Gastroesophageal sphincter (tissue), 4 donors: ENCODE measurements around the gene HCFC1. TPM values are rescaled to one million over a fixed set of nuclear protein-coding genes. Genes with fewer than 3 reads are reported as not detected.

Experiments
- ATAC-seq: fragments of 150-250 bp; one replicate; pipeline ENCODE4 v1.9.1; 2016; ENCODE audit warnings: mild to moderate bottlenecking, moderate library complexity
- H3K27ac ChIP-seq, 4 donors: fragments of 200-600 bp; sonication (generic) in 3 of 4; 1 replicate in 3 of 4; 2 replicates in 1 of 4; pipeline ENCODE4 v1.5.1; 2016 to 2019
- H3K27me3 ChIP-seq: fragments of 200-600 bp; sonication (generic); one replicate; pipeline ENCODE4 v1.5.1; 2019
- H3K36me3 ChIP-seq, 2 donors: fragments of 200-600 bp; sonication (generic); one replicate each; pipeline ENCODE4 v1.5.1; 2019; ENCODE audit warnings: control low read depth in 1 of 2
- H3K4me1 ChIP-seq, 3 donors: fragments of 200-600 bp; sonication (generic); 1 replicate in 2 of 3; 2 replicates in 1 of 3; pipeline ENCODE4 v1.5.1; 2016 to 2019; ENCODE audit warnings: control low read depth in 2 of 3
- H3K4me3 ChIP-seq, 2 donors: fragments of 200-600 bp; sonication (generic); one replicate each; pipeline ENCODE4 v1.5.1; 2019; ENCODE audit warnings: mild to moderate bottlenecking in 1 of 2, moderate library complexity in 1 of 2
- H3K9me3 ChIP-seq, 3 donors: fragments of 200-600 bp; sonication (generic); one replicate each; pipeline ENCODE4 v1.5.1; 2017 to 2019; ENCODE audit warnings: control low read depth in 2 of 3
- CTCF ChIP-seq, 4 experiments: fragments of 200-600 bp in 2 of 4; fragments of 450-650 bp in 2 of 4; sonication (generic) in 1 of 4; IDR thresholded peaks; one replicate each; pipeline ENCODE4 v1.5.1; 2017 to 2019; ENCODE audit warnings: antibody characterized with exemption in 4 of 4, mild to moderate bottlenecking in 2 of 4, moderate library complexity in 2 of 4
- EP300 ChIP-seq: sonication (generic); formaldehyde crosslinking; IDR thresholded peaks from one replicate; pipeline ENCODE4 v1.6.1; 2017; ENCODE audit warnings: antibody characterized with exemption, mild to moderate bottlenecking
- POLR2A ChIP-seq, 2 donors: fragments of 450-650 bp; IDR thresholded peaks; one replicate each; pipeline ENCODE4 v1.6.1; 2017; ENCODE audit warnings: antibody characterized with exemption in 2 of 2, mild to moderate bottlenecking in 2 of 2, moderate library complexity in 1 of 2
- POLR2AphosphoS5 ChIP-seq: sonication (generic); formaldehyde crosslinking; IDR thresholded peaks from one replicate; pipeline ENCODE4 v1.6.1; 2017; ENCODE audit warnings: antibody characterized with exemption
- WGBS, 2 donors: methylation state at CpG; one replicate each; pipeline ENCODE4 v1.1.5; 2018; ENCODE audit warnings: low coverage in 1 of 2; 5-methylcytosine and 5-hydroxymethylcytosine counted together
- total RNA-seq, 4 donors: library from RNA; depleted of rRNA; stranded (reverse); fragments of >200 nt; gene quantifications; one replicate each; pipeline ENCODE4 v1.1.0, GENCODE V29; 2016

Gene HCFC1
- total RNA-seq, 4 donors from 2014 or later: 32.9 to 94.4 (median 43.1) TPM

- no peak for ATAC-seq
- WGBS, 2 donors: 20% methylated on average over 2 of the region's 27 CpGs; no CpG with 5 or more reads in 1 of the 2 donors
Observed at GRCh38 chrX:153906126-153906917, 65.3 kb downstream of the HCFC1 start.

GRCh38 chrX:153905481-153906095 is 66.0 kb downstream of the HCFC1 start:
- TF ChIP-seq CTCF (IDR thresholded peaks at IDR 0.05): no peak
- TF ChIP-seq POLR2A (IDR thresholded peaks at IDR 0.05): no peak
- no peak for TF ChIP-seq POLR2AphosphoS5
- no peak for TF ChIP-seq EP300
- no peak for ATAC-seq

More at GRCh38 chrX:153906126-153906917, 65.3 kb downstream of the HCFC1 start:
- no peaks in the 10 kb centered on the region for H3K36me3 ChIP-seq
- no peaks in the 10 kb centered on the region for H3K9me3 ChIP-seq
- H3K4me3 ChIP-seq: no peak overlapping the region
- H3K4me1 ChIP-seq: peaks cover 0 to 33% (median 3%) of the 10 kb centered on the region in 3 donors
- H3K27ac ChIP-seq: no peak overlapping the region
- no peaks in the 10 kb centered on the region for H3K27me3 ChIP-seq
- no peak for TF ChIP-seq POLR2AphosphoS5
- no peak for TF ChIP-seq CTCF (IDR thresholded peaks at IDR 0.05)
- TF ChIP-seq POLR2A (IDR thresholded peaks at IDR 0.05): no peak
- TF ChIP-seq EP300: no peak

GRCh38 chrX:153903991-153904957 is 67.3 kb downstream of the HCFC1 start, which contains the start of gene AVPR2:
TSS of gene AVPR2 (plus strand) at chrX:153904673. CDS start at chrX:153905146, 473 bp downstream.
- peak within 1 kb of the TSS in 3 of 4 donors; percentile 27 to 66 (median 38) for H3K27ac ChIP-seq
- no peaks in the 10 kb centered on the region for H3K27me3 ChIP-seq
- no peaks in the 10 kb centered on the region for H3K36me3 ChIP-seq
- H3K4me3 ChIP-seq: peak within 1 kb of the TSS in 1 of 2 donors; percentile 28
- no peaks in the 10 kb centered on the region for H3K9me3 ChIP-seq
- H3K4me1 ChIP-seq: peaks cover 0 to 43% (median 3%) of the 10 kb centered on the region in 3 donors
- TF ChIP-seq EP300: no peak
- no peak for TF ChIP-seq CTCF (IDR thresholded peaks at IDR 0.05)
- no peak for TF ChIP-seq POLR2AphosphoS5
- no peak for TF ChIP-seq POLR2A (IDR thresholded peaks at IDR 0.05)
- peak; percentile 57 for ATAC-seq
- 20 to 73% methylated on average over 2 to 9 of the region's 26 CpGs for WGBS, 2 donors

More at GRCh38 chrX:153905481-153906095, 66.0 kb downstream of the HCFC1 start:
- WGBS, 2 donors: 100% methylated on average over 2 of the region's 32 CpGs; no CpG with 5 or more reads in 1 of the 2 donors
- H3K27me3 ChIP-seq: no peaks in the 10 kb centered on the region
- H3K4me3 ChIP-seq: peak overlapping the region in 1 of 2 donors; percentile 28
- H3K27ac ChIP-seq: peak overlapping the region in 2 of 4 donors; percentile 27 to 66
- no peaks in the 10 kb centered on the region for H3K36me3 ChIP-seq
- peaks cover 0 to 40% (median 3%) of the 10 kb centered on the region in 3 donors for H3K4me1 ChIP-seq
- H3K9me3 ChIP-seq: no peaks in the 10 kb centered on the region

- no peaks in the 10 kb centered on the region for H3K36me3 ChIP-seq
- peak overlapping the region in 3 of 4 donors; percentile 27 to 66 (median 38) for H3K27ac ChIP-seq
- H3K27me3 ChIP-seq: no peaks in the 10 kb centered on the region
- no peaks in the 10 kb centered on the region for H3K9me3 ChIP-seq
- WGBS, 2 donors: 67 to 89% methylated on average over 1 to 8 of the region's 18 CpGs
- peaks cover 0 to 43% (median 3%) of the 10 kb centered on the region in 3 donors for H3K4me1 ChIP-seq
- peak overlapping the region in 1 of 2 donors; percentile 28 for H3K4me3 ChIP-seq
- TF ChIP-seq EP300 (no peak), POLR2A (IDR thresholded peaks at IDR 0.05) (no peak), POLR2AphosphoS5 (no peak), CTCF (IDR thresholded peaks at IDR 0.05) (no peak)
- peak; percentile 31 for ATAC-seq
Observed at GRCh38 chrX:153903238-153903980, 68.2 kb downstream of the HCFC1 start.
